ENCODE data around the gene PIAS3.

PIAS3 gene

GRCh38 chr1:145887631-145888030, 28.8 kb upstream of the PIAS3 start:
- no peak for TF ChIP-seq ZFX (IDR thresholded peaks at IDR 0.05; ENCODE audit: borderline replicate concordance)
- no peak for TF ChIP-seq CTCF (IDR thresholded peaks at IDR 0.05)
- H3K27ac ChIP-seq, result no peak overlapping the region

GRCh38 chr1:145886816-145887215, 27.9 kb upstream of the PIAS3 start:
- no peak for TF ChIP-seq ZFX (IDR thresholded peaks at IDR 0.05; ENCODE audit: borderline replicate concordance)
- no peak for TF ChIP-seq CTCF (IDR thresholded peaks at IDR 0.05)
- no peak overlapping the region for H3K27ac ChIP-seq

GRCh38 chr1:145886390-145886789, 27.5 kb upstream of the PIAS3 start:
- TF ChIP-seq ZFX (IDR thresholded peaks at IDR 0.05; ENCODE audit: borderline replicate concordance) (no peak), CTCF (IDR thresholded peaks at IDR 0.05) (no peak)
- no peak overlapping the region for H3K27ac ChIP-seq

- TF ChIP-seq CTCF (IDR thresholded peaks at IDR 0.05) (no peak), ZFX (IDR thresholded peaks at IDR 0.05; ENCODE audit: borderline replicate concordance) (no peak)
- no peak within 1 kb of the TSS for H3K27ac ChIP-seq
These were observed 26.9 kb upstream of the PIAS3 start, which contains the start of gene ANKRD35 for GRCh38 chr1:145885738-145886287. Gene ANKRD35 (minus strand): TSS chr1:145885866. CDS start chr1:145885758, 108 bp downstream.

- TF ChIP-seq ZFX (IDR thresholded peaks at IDR 0.05; ENCODE audit: borderline replicate concordance) (no peak), CTCF (IDR thresholded peaks at IDR 0.05) (no peak)
These were observed 25.8 kb upstream of the PIAS3 start for GRCh38 chr1:145884675-145885074.

GRCh38 chr1:145879775-145880174, 20.9 kb upstream of the PIAS3 start:
- H3K27ac ChIP-seq, result no peak overlapping the region
- TF ChIP-seq ZFX (IDR thresholded peaks at IDR 0.05; ENCODE audit: borderline replicate concordance) (no peak), CTCF (IDR thresholded peaks at IDR 0.05) (no peak)

More at GRCh38 chr1:145884675-145885074, 25.8 kb upstream of the PIAS3 start:
- no peak overlapping the region for H3K27ac ChIP-seq

- no peak for TF ChIP-seq ZFX (IDR thresholded peaks at IDR 0.05; ENCODE audit: borderline replicate concordance)
- TF ChIP-seq CTCF (IDR thresholded peaks at IDR 0.05), result no peak
- no peak overlapping the region for H3K27ac ChIP-seq
These were observed 19.8 kb upstream of the PIAS3 start for GRCh38 chr1:145878724-145879123.
